GM18517 (cell line): ENCODE measurements around the gene CER1.

Source experiments
- ATAC-seq: cut with Tn5 transposase; IDR thresholded peaks from one replicate; pipeline ENCODE4 v1.9.1; 2021; ENCODE audit warnings: mild to moderate bottlenecking, moderate library complexity; ENCODE audit not compliant: unreplicated experiment

Gene CER1

DNA sequence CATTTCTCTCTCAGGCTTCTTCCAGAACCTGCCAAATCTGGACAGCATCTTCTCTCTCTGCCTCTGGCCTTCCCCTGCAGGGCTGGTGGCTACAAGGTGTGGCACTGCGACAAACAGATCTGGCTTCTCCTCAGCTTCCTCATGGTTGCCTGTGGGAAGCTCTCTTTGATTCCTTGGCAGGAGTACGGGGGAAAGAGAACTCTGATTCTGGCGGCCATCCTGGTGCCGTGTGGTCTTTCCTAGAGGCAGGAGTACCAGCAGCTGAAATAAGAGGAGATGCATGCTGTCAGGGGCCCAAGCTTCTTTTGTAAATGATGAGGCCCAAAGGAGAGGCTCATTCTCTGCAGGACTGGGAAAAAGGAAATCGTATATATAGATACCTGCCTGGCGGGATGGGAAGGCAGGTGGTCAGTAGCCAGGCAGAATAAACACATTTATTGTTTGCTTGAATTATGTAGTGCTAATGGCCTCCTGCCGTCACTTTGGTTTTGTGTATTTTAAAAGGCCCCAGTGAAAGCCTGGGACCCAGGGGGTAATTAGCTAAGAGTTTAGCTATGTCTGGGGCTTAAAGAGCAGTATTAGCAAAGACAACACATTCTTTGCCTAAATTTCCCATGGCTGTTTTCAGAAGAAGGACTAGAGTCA is at the start of gene CER1:
CER1 (minus strand) TSS at position 343 of the 645 bp plus-strand sequence; CDS start at position 282, 61 bp downstream.
- no peak for ATAC-seq

DNA sequence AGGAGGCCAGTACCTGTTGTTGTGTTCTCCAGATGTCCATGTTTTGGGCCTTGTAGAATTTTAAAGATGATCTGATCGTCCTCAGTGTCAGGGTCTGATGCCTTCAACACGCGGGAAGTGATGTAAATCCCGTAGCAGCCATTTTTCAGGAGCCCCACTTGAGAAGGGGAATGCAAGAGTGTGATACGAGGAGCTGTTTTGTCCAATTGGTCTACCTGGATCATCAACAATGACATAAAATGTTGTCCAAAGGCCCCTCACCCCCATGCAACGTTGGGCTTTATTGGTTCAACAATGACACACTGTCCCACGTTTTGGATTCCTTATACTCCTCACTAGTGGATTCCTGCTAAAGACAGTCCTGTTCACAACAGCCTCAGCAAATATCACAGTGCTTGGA is 48.1 kb upstream of the CER1 start:
- no peak for ATAC-seq

GRCh38 chr9:14769230-14769571 is 46.7 kb upstream of the CER1 start:
- no peak for ATAC-seq

DNA sequence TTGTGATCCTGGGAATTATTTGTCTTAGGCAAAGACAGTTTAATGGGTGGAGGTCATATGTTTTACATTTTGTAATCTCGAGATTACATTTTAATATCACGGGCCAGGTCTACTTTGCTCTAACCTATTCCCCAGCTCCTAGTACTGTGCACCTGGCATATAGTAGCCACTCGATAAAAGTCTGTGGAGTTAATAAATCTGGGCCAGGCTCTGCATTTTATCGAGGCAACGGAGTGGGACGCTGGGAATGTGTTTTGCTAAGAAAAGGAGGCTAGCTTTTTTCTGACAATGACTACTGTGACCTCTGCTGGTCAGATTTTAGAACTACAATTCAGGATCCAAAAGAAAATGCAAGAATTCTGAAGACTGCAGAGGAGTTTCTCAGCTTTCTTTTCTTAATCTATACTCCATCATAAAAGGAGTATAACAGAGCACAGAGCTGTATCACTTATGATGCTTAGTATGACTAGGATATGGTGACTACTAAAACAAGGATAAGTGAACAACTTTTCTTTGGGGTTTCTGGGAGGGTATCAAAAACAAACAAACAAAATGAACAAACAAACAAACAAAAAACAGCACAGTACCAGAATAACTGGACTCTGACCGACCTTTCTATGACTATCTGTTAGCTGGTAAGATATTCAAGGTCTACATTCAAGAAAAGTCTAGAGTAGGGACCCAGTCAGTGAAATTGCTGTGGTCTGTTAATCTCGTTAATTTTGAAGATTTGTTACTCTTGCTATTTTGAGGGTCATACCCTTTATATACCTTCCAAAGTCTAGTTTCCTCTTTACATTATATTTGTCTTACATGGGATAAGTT is 46.1 kb upstream of the CER1 start:
- ATAC-seq = no peak

DNA sequence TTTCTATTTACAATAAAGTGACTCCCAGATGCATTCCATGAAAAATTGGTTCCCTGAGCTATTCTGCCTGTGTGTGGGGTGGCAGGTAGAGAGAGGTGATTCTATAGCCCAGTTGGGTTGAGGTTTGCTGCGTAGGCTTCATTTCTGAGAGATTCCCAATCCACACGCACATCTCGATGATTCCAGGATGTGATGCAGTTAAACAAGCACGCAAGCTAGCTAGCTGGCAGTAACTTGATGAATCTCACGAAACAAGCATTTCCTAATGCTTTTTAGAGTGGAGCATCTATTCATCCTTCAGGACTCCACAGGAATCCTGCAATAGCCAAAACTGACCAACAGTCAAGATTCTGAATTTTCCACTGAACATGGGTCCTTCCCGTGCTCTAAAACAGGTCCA is 43.8 kb upstream of the CER1 start:
- no peak for ATAC-seq

- no peak for ATAC-seq
Measured at GRCh38 chr9:14761584-14761983, 39.1 kb upstream of the CER1 start.

DNA sequence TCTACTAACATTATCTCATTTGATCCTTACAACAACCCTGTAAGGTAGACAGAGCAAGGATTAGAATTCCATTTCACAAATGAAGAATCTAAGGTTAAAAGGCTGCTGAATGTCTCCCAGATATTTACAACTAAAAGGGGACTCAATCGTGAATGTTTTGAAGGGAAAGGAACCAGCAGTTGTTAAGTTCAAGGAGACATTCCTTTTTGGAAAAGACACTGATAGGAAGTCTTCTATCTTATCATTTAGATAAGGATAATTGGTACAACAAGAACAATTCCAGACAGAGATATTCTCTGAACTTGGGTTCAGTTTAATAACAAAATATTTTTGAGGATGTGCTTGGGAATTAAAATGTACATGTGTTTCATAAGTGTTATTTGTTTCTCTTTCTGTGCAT is 37.5 kb upstream of the CER1 start:
- no peak for ATAC-seq

GRCh38 chr9:14756291-14756690 is 33.8 kb upstream of the CER1 start:
- ATAC-seq = no peak

DNA sequence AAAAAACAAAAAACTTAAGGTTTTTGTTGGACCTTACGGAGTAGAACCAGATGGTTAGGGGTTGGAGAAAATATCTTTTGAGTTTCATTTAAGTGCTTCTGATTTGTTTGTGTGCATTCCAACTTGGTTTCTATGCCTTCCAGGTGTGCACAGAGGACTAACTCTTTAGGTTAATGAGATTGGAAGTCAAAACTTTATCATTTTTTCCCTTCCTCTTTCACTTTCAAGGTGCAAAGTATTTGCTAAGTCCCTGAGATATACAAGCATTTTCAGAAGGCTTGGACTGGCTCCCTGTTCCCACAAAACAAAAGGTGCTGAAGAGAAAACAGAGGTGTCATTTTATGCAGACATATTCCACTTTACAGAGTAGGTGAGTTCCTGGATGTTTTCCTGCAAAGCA is 30.3 kb upstream of the CER1 start:
- no peak for ATAC-seq

DNA sequence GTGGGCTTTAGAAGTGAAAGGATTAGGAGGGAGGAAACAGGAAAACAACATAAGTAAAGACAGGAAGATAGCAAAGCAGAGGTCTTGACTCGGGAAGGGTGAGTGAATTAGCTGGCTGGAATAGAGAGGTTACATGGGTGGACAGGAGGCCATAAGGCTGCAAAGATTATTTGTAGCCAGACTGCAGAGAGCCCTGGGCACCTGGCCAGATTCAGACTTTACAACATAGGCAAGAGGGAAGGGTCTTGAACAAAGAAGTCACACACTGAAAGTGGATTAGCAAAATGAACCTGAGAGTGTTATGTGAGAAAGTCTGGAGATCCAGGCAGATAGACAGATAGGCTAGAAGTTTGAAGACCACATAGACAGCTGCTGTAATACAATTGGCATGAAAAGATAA is 29.7 kb upstream of the CER1 start:
- no peak for ATAC-seq

GRCh38 chr9:14750821-14751220 is 28.3 kb upstream of the CER1 start:
- no peak for ATAC-seq

- no peak for ATAC-seq
Measured at GRCh38 chr9:14749741-14750211, 27.2 kb upstream of the CER1 start.

DNA sequence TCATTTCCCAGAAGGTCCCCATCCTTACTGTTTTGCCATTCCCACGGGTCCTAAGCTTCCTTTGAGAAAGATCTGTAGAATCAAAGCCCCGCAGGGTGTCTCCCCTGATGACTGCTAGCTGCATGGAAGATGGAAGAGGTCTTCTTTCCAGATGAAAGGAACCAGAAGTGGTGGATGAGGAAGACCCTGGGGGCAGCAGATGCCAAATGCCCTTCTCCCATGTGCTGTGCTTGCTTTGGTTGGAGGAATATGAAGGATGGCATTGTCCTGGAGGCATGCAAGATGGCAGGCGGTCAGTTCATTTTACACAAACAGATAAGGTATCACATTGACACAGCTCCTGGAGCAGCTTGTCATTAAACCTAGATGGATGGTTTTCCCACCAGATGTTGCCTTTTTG is 25.8 kb upstream of the CER1 start:
- no peak for ATAC-seq

GRCh38 chr9:14747111-14747510 is 24.6 kb upstream of the CER1 start:
- no peak for ATAC-seq

GRCh38 chr9:14746626-14747025 is 24.1 kb upstream of the CER1 start:
- no peak for ATAC-seq

DNA sequence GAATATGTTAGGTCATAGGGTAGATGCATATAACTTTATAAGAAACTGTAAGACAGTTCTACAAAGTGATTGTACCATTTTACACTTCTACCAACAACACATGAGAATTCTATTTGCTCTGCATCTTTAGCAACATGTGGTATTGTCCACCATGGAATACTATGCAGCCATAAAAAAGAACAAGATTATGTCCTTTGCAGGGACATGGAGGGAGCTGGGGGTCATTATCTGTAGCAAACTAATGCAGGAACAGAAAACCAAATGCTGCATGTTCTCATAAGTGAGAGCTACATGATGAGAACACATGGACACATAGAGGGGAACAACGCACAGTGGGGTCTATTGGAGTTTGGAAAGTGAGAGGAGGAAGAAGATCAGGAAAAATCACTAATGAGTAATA is 22.2 kb upstream of the CER1 start:
- ATAC-seq = no peak

DNA sequence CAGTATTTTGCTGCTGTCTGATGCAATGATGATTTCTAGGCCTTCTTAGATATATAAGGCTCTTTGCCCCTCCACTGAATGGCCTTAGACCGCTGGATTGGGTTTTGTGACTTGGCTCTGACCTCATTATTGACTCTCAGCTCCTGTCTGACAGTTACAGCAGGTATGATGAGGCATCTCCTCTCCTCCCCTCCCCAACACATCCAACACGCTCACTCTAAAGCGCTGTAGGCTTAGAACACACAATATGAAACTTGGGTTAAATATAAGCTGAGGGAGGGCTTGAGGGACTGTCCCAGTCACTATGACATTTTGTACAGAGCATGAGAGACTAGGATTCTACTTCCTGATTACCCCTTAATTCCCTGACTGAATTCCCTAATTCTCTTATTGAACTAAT is 18.8 kb upstream of the CER1 start:
- ATAC-seq = no peak

GRCh38 chr9:14733133-14733532 is 10.6 kb upstream of the CER1 start:
- no peak for ATAC-seq

DNA sequence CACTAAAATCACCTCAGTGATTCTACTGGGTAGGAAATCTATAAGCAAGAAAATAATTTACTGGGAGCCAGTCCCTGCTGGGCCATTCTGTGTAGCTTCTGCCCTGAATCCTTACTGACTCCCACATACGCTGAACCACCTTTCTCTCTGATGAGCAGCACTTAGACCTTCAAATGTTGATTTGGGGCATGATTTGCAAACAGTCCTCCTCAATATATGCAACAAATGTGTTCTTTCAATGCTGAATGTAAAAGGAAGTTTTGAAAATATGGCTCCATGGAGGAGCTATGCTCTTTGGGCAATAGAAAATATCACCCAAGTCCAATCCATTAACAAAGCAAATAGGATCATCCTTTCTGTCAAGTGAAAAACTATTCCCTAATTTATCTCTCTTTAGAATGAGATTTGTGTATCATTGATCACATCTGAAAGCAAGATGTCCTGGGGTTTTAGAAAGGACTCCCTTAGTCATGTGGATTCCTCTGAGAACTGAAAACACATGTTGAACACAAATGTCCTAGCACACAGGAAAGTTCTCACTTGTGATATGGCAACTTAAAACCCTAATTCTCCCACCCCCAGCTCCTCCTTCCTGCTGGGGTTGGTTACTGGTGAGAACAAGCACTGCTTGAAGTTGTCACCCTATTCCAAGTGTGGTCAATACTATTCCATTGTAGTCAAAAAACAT is 8.9 kb upstream of the CER1 start:
- no peak for ATAC-seq

DNA sequence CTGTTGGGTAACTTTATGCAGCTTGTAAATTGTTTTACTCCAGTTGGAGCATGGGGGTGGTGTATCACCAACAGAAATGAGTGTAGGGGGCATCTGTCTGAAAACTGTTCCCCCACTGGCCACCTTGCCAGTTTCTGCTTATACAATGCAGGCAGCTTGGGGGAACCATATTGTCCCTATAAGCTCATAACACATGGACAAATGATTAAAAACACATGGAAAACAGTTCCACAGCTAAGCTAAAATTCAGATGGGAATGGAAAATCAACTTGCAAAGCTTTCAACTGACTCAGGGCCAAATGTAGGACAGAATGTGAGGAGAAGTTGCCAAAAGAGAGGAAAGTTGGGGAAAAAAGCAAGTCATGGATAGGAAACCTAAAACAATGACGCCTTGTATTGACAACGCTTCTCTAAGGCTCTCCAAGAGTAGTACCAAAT is 7.9 kb upstream of the CER1 start:
- ATAC-seq = no peak

- no peak for ATAC-seq
Measured at GRCh38 chr9:14723301-14723700, 768 bp upstream of the CER1 start.
